Endometrium (tissue), 2 donors: Measurements from ENCODE around the gene DCAF16.

ENCODE experiments used
- FAIRE-seq: peaks from 2 replicates; lab custom pipeline; 2012; peaks lifted over from hg19 to GRCh38; lab: Jason Lieb, UNC
- donor health status: control.
- donor health status: control.

DCAF16 gene

DNA sequence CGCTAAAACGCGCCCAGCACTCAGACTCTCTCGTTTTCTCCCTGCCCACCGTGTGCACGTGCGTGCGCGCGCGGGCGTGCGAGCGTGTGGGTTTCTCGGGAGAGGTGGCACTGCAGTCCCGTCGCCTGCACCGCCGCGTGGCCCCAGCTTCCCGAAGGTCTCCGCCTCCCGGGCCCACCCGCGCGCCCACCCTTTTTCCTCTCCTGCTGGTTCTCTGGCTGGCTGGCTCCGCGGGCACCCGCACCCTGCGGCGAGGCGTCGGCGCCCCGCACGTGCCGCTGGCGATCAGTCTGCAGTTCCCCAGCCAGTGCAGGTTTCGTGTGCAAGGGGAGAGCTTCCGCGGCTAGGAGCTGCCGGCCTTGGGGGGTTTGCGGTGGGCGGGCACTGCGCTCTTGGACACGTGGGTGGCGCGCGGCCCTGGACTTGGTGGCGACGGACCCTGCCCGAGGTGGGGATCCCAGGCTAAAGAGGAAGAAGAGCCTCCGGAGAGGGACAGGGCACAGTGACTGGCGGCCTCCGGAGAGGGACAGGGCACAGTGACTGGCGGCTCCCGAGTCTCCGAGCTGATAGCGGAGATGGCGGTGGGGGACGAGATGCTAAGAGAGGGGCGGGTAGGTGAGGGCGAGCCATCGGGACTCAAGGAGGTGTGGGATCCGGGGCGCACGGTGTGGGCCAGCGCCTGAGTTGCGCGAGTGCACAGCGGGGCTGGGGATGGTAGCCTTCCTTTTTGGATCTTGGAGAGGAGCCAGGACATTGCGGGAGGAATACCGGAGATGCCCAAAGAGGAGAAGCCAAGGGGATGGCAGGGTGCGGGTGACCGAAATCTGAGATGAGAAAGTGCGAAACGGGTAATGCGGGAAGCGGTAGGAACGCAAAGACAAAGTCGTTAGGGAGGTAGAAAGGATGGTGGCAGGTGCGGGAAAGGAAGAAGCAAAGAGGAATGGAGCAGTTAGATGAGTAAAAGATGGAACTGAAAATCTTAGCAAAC lies 29.0 kb downstream of the DCAF16 start, which contains the start of gene FAM184B:
Gene FAM184B (minus strand): TSS at position 322 of the 988 bp plus-strand sequence. CDS start 322 bp downstream, outside the sequence.
- FAIRE-seq = no peak

DNA sequence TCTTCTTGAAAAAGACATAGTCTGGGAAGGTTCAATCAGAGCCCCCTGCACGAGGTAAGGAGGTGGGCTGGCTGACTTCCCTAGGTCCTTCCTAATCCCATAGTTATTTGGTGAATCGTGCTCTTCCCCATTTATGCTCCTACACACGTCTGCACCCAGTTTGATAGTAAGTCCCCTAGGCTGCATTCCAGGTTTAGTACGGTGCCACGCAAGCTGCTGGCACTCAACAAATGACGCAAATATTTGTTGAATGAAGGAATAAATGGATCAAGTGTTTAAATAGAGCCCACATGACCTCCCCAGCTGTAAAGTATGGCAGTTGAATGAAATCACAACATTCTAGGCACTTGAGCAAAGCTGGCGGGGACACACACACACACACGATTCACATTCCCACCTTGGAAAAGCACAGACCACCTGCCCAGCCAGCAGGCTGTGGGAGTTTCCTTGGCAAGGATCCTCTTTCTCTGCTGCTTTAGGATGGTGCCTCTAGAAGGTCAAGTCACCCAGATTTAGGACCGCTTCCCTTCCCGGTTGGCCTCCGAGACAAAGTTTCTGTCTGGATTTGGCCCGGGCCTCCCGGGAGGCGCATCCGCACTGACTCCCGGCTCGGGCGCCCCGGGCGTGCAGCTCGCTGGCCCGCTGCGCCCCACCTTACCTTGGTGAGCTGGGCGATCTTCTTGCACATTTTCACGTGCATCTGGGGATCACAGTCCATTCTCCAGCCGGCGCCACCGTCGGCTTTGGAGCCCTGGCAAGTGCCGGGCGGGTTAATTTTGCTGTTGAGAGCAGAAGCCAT lies 29.9 kb downstream of the DCAF16 start:
- FAIRE-seq = no peak

DNA sequence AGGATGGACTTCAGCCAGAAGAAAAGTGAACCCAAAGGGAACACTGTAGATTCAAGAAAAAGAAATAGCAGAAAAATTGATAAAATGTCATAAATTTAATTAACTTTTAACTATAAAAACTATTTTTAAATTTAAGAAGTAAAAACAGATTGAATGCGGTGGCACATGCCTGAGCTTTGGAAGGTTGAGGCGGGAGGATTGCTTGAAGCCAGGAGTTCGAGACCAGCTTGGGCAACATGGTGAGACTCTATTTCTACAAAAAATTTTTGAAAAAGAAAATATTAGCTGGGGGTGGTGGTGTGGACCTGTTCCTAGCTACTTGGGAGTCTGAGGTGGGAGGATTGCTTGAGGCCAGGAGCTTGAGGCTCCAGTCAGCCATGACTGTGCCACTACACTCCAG lies 32.1 kb downstream of the DCAF16 start:
- no peak for FAIRE-seq

- FAIRE-seq = no peak
Observed at GRCh38 chr4:17773135-17773698, 37.3 kb downstream of the DCAF16 start.

GRCh38 chr4:17771284-17771908 lies 39.2 kb downstream of the DCAF16 start:
- FAIRE-seq = no peak

- no peak for FAIRE-seq
Observed at GRCh38 chr4:17770845-17771244, 39.7 kb downstream of the DCAF16 start.

DNA sequence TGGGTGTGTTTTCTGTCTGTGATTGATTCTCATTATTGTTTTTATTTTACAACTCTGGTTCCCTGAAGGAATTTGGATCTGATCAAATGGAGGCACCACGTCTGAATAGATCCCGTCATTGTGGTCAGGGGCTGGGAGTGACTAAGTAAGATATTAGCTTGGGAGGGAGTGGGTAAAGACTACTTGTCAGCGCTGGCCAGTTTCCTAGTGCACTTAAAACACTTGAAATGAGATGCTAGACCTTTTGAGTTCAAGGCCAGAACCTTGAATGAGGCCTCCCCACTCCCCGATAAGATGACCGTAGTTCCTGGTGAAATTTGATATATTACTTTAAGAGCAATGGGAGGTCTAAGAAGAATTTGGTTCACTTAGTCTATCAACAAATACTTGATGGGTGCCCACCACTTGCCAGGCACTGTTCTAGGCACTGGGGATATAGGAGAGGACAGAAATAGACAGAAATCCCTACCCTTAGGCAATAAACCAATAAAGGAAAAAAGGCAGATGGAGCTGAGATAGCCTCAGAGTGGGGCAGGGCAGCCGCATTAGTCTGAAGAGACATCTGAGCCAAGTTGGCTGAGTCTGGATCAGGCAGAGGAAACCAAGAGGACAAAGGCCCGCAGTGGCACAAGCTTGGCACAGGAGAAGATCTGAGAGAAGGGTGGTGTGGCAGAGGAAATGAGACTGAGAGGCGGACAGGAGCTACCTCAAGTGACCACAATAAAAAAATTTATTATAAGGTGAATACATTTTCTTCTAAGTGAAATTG lies 41.0 kb downstream of the DCAF16 start:
- no peak for FAIRE-seq

GRCh38 chr4:17766826-17767458 lies 43.6 kb downstream of the DCAF16 start:
- FAIRE-seq = no peak

- no peak for FAIRE-seq
Observed at GRCh38 chr4:17765514-17766286, 44.9 kb downstream of the DCAF16 start.

DNA sequence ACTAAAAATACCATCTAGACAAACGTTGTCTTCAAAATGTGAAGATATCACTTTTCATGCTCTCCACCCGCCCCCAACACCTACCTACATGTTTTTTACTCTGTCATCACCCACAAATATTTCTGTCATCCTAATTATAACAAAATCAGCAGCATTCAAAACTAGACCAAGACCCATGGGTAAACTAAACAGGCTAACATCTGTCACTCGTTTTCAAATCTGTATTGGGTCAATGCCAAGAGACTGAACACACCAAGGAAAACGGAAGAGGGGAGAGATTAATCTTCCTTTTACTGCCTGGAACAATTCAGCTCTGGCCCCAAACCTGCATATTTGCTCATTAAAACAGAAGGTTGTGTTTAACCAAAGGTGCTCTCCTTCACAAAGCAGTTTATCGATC lies 46.6 kb downstream of the DCAF16 start:
- FAIRE-seq = no peak

- FAIRE-seq = no peak
Observed at GRCh38 chr4:17763416-17763815, 47.1 kb downstream of the DCAF16 start.

- no peak for FAIRE-seq
Observed at GRCh38 chr4:17762726-17763125, 47.8 kb downstream of the DCAF16 start.

DNA sequence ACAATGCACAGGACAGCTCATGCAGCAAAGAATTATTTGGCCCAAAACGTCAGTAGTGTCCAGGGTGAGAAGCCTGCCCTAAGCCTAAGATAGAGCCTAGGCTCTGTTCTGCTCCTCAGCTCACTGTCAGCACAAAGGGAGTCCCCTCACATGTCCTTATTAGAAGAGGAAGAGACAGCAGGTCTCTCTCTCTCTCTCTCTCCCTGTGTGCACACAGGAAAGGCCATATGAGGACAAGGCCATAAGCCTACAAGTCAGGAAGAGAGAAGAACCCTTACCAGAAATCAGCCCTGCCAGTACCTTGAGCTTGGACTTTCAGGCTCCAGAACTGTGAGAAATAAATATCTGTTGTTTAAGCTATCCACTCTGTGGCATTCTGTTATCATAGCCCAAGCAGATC lies 49.5 kb downstream of the DCAF16 start:
- FAIRE-seq = no peak

- FAIRE-seq = no peak
Observed at GRCh38 chr4:17760626-17761025, 49.9 kb downstream of the DCAF16 start.

DNA sequence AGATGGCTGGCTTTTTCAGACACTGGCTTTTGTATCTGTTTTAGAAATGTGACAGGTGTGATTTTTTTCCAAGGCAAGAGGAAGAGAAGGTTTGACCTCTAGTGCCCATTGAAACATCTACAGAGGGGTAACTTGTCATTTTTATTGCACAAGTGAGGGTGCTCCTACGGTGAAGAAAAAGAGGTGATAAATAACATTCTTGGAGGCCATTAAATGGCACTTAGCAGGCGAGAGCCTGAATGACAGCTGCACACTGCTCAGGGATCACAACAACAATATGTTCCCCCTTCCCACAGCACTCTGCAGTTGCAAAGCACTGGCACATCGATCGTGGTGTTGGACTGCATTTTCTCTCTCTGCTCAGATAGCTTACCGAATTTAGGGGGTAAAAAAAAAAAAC lies 52.1 kb downstream of the DCAF16 start:
- no peak for FAIRE-seq

- no peak for FAIRE-seq
Observed at GRCh38 chr4:17757621-17758020, 52.9 kb downstream of the DCAF16 start.

GRCh38 chr4:17753646-17754045 lies 56.9 kb downstream of the DCAF16 start:
- no peak for FAIRE-seq
